ENCODE results near the gene CMAS.
"Not testable (repeated sequence)": the region's sequence is repeated elsewhere in the genome, so short reads cannot be mapped to it uniquely, and the experiment has no call there.

CMAS gene

GRCh38 chr12:22046090-22046967 lies at the start of gene CMAS:
CMAS (plus strand) TSS chr12:22046218; CDS start chr12:22046304, 86 bp downstream.
- peak; percentile 72 to 74 for DNase-seq (ENCODE audit: low read depth in 2 of 2)

- no peak for DNase-seq (ENCODE audit: low read depth in 2 of 2)
Observed at GRCh38 chr12:21998295-21998694, 47.7 kb upstream of the CMAS start.

GRCh38 chr12:21998782-21999181 lies 47.2 kb upstream of the CMAS start:
- no peak for DNase-seq (ENCODE audit: low read depth in 2 of 2)

GRCh38 chr12:22002430-22002829 lies 43.6 kb upstream of the CMAS start:
- DNase-seq (ENCODE audit: low read depth in 2 of 2), result no peak

- not testable (repeated sequence) for DNase-seq (ENCODE audit: low read depth in 2 of 2)
Observed at GRCh38 chr12:22007794-22008193, 38.2 kb upstream of the CMAS start.

- DNase-seq (ENCODE audit: low read depth in 2 of 2), result no peak
Observed at GRCh38 chr12:22008196-22008595, 37.8 kb upstream of the CMAS start.

- DNase-seq (ENCODE audit: low read depth in 2 of 2), result no peak
Observed at GRCh38 chr12:22014041-22014782, 31.8 kb upstream of the CMAS start.

- no peak for DNase-seq (ENCODE audit: low read depth in 2 of 2)
Observed at GRCh38 chr12:22014783-22015144, 31.3 kb upstream of the CMAS start.

- no peak for DNase-seq (ENCODE audit: low read depth in 2 of 2)
Observed at GRCh38 chr12:22016982-22017381, 29.0 kb upstream of the CMAS start.

GRCh38 chr12:22018860-22019259 lies 27.2 kb upstream of the CMAS start:
- no peak for DNase-seq (ENCODE audit: low read depth in 2 of 2)

- DNase-seq (ENCODE audit: low read depth in 2 of 2), result not testable (repeated sequence)
Observed at GRCh38 chr12:22023489-22023888, 22.5 kb upstream of the CMAS start.

GRCh38 chr12:22029491-22029890 lies 16.5 kb upstream of the CMAS start:
- DNase-seq (ENCODE audit: low read depth in 2 of 2), result no peak

GRCh38 chr12:22029991-22030390 lies 16.0 kb upstream of the CMAS start:
- no peak for DNase-seq (ENCODE audit: low read depth in 2 of 2)

- no peak for DNase-seq (ENCODE audit: low read depth in 2 of 2)
Observed at GRCh38 chr12:22032732-22033131, 13.3 kb upstream of the CMAS start.

GRCh38 chr12:22034709-22035506 lies 11.1 kb upstream of the CMAS start:
- no peak for DNase-seq (ENCODE audit: low read depth in 2 of 2)

GRCh38 chr12:22037947-22038346 lies 8.1 kb upstream of the CMAS start:
- DNase-seq (ENCODE audit: low read depth in 2 of 2), result no peak

GRCh38 chr12:22038734-22039133 lies 7.3 kb upstream of the CMAS start:
- DNase-seq (ENCODE audit: low read depth in 2 of 2), result no peak

- no peak for DNase-seq (ENCODE audit: low read depth in 2 of 2)
Observed at GRCh38 chr12:22039361-22039760, 6.7 kb upstream of the CMAS start.

GRCh38 chr12:22042976-22043669 lies 2.9 kb upstream of the CMAS start:
- DNase-seq (ENCODE audit: low read depth in 2 of 2), result no peak

GRCh38 chr12:22043943-22044342 lies 2.1 kb upstream of the CMAS start:
- DNase-seq (ENCODE audit: low read depth in 2 of 2), result no peak

- DNase-seq (ENCODE audit: low read depth in 2 of 2), result no peak
Observed at GRCh38 chr12:22044391-22044790, 1.6 kb upstream of the CMAS start.

GRCh38 chr12:22046968-22047390 lies 961 bp downstream of the CMAS start:
- DNase-seq (ENCODE audit: low read depth in 2 of 2), result no peak

All from stimulated activated CD8-positive, alpha-beta memory T cell treated with anti-CD3 and anti-CD28 coated beads, Interleukin-2, amount 100 ng/mL, for 48 hours (primary cell).